GM12878 (cell line): Measurements from ENCODE around the gene ZNF792. TPM values are rescaled to one million over a fixed set of nuclear protein-coding genes. Genes with fewer than 3 reads are reported as not detected.

Experiments used
- ATAC-seq: fragments of 200-7000 bp; cut with Tn5 transposase; 3 replicates; pipeline ENCODE4 v1.9.1; 2020; ENCODE audit warnings: mild to moderate bottlenecking, moderate library complexity
- BruUV-seq: library from RNA; stranded (reverse); fragments of 400-500 nt; replicated peaks from 2 replicates; lab custom pipeline; 2021; lab: Mats Ljungman, UMichigan
- CTCF ChIA-PET: fragments of 300-600 bp; sonication (Branson Sonifier 250); formaldehyde crosslinking; extraction: SDS; loops from one replicate; lab custom pipeline; 2021; ENCODE audit warnings: inconsistent platforms; lab: Yijun Ruan, JAX
- POLR2A ChIA-PET: fragments of 350-600 bp; formaldehyde crosslinking; extraction: SDS; loops from one replicate; lab custom pipeline; 2021; ENCODE audit warnings: inconsistent platforms; lab: Charles Lee
- RAD21 ChIA-PET: fragments of 300-600 bp; sonication (Branson Sonifier 250); formaldehyde crosslinking; loops from one replicate; lab custom pipeline; 2023; ENCODE audit warnings: antibody characterized with exemption; ENCODE audit not compliant: unreplicated experiment; lab: Charles Lee
- SMC1A ChIA-PET: fragments of 300-600 bp; sonication (Branson Sonifier 250); formaldehyde crosslinking; loops from one replicate; lab custom pipeline; 2023; ENCODE audit not compliant: unreplicated experiment, uncharacterized antibody; lab: Charles Lee
- DNase-seq: peaks from one replicate; pipeline ENCODE4 v3.0.0-alpha.2; 2011; ENCODE audit warnings: low read depth, low spot score
- FAIRE-seq: peaks from 3 replicates; lab custom pipeline; 2011; peaks lifted over from hg19 to GRCh38; lab: Jason Lieb, UNC
- H2AFZ ChIP-seq: 2 replicates; pipeline ENCODE4 v1.6.0; 2011; ENCODE audit warnings: low read depth, low read length, control low read depth; ENCODE audit not compliant: control insufficient read depth
- H3K27ac ChIP-seq: 2 replicates; pipeline ENCODE4 v1.5.1; 2011; ENCODE audit warnings: control low read depth; ENCODE audit not compliant: control insufficient read depth, insufficient read depth
- H3K27me3 ChIP-seq, 2 experiments: replicated peaks in 1 of 2; 2 replicates each; pipeline versions ENCODE4 v1.6.0 to v1.6.1; 2011; ENCODE audit warnings: low read length in 1 of 2; ENCODE audit not compliant: control insufficient read depth in 2 of 2, insufficient read depth in 2 of 2
- H3K36me3 ChIP-seq, 2 experiments: 2 replicates each; pipeline ENCODE4 v1.5.1; 2011; ENCODE audit warnings: low read length in 1 of 2; ENCODE audit not compliant: control insufficient read depth in 2 of 2, insufficient read depth in 2 of 2
- H3K4me1 ChIP-seq: 2 replicates; pipeline ENCODE4 v1.6.1; 2011; ENCODE audit warnings: mild to moderate bottlenecking, low read length, moderate library complexity, mixed read lengths; ENCODE audit not compliant: control insufficient read depth, insufficient read depth
- H3K4me2 ChIP-seq: 2 replicates; pipeline ENCODE4 v1.6.0; 2011; ENCODE audit warnings: control low read depth; ENCODE audit not compliant: control insufficient read depth, insufficient read depth
- H3K4me3 ChIP-seq: fragments of 200-600 bp; sonication (generic); 2 replicates; pipeline ENCODE4 v1.5.1; 2016
- H3K79me2 ChIP-seq: 2 replicates; pipeline ENCODE4 v1.6.0; 2011; ENCODE audit warnings: low read length; ENCODE audit not compliant: control insufficient read depth, insufficient read depth
- H3K9ac ChIP-seq: 2 replicates; pipeline ENCODE4 v1.8.0; 2011; ENCODE audit warnings: low read length, control low read depth, mixed read lengths; ENCODE audit not compliant: control insufficient read depth, insufficient read depth
- H3K9me3 ChIP-seq: replicated peaks from 3 replicates; pipeline ENCODE4 v1.5.1; 2011; ENCODE audit warnings: mild to moderate bottlenecking, low read length; ENCODE audit not compliant: control insufficient read depth, insufficient read depth
- H4K20me1 ChIP-seq: 2 replicates; pipeline ENCODE4 v1.6.0; 2011; ENCODE audit not compliant: control insufficient read depth, insufficient read depth
- BMI1 ChIP-seq: fragments of 450-650 bp; IDR thresholded peaks from 2 replicates; pipeline ENCODE4 v1.6.1; 2016; ENCODE audit warnings: mild to moderate bottlenecking, moderate library complexity, borderline replicate concordance
- ELK1 ChIP-seq: IDR thresholded peaks from 2 replicates; pipeline ENCODE4 v1.6.1; 2012; ENCODE audit warnings: low read depth, low read length, improper control_type of control experiment
- HSF1 ChIP-seq: fragments of 150-350 bp; IDR thresholded peaks from 2 replicates; pipeline ENCODE4 v1.6.1; 2014; ENCODE audit warnings: mild to moderate bottlenecking, low read depth, low read length
- LARP7 ChIP-seq: fragments of 450-650 bp; IDR thresholded peaks from 2 replicates; pipeline ENCODE4 v1.6.1; 2017; ENCODE audit warnings: mild to moderate bottlenecking
- NBN ChIP-seq: fragments of 450-650 bp; IDR thresholded peaks from 2 replicates; pipeline ENCODE4 v1.6.1; 2016
- PAX8 ChIP-seq: fragments of 450-650 bp; IDR thresholded peaks from 2 replicates; pipeline ENCODE4 v1.6.1; 2017; ENCODE audit warnings: mild to moderate bottlenecking, moderate library complexity
- PKNOX1 ChIP-seq: fragments of 450-650 bp; IDR thresholded peaks from 2 replicates; pipeline ENCODE4 v1.6.1; 2016; ENCODE audit warnings: mild to moderate bottlenecking
- POLR2AphosphoS5 ChIP-seq: IDR thresholded peaks from 2 replicates; pipeline ENCODE4 v1.6.1; 2011; ENCODE audit warnings: mild to moderate bottlenecking, low read length, inconsistent platforms
- RAD51 ChIP-seq: fragments of 450-650 bp; IDR thresholded peaks from 2 replicates; pipeline ENCODE4 v1.6.1; 2016; ENCODE audit warnings: moderate library complexity, mild to moderate bottlenecking, inconsistent platforms
- RCOR1 ChIP-seq: conservative IDR thresholded peaks from 2 replicates; pipeline ENCODE4 v1.6.1; 2012; ENCODE audit warnings: low read depth, low read length, improper control_type of control experiment
- SRF ChIP-seq, 2 experiments: IDR thresholded peaks; 2 replicates each; pipeline ENCODE4 v1.6.1; 2011; ENCODE audit warnings: low read depth in 2 of 2, low read length in 2 of 2, mild to moderate bottlenecking in 1 of 2, moderate library complexity in 1 of 2
- TBL1XR1 ChIP-seq: IDR thresholded peaks from 2 replicates; pipeline ENCODE4 v1.6.1; 2012; ENCODE audit warnings: low read depth, low read length, improper control_type of control experiment
- YBX1 ChIP-seq: fragments of 450-650 bp; IDR thresholded peaks from 2 replicates; pipeline ENCODE4 v1.6.1; 2016; ENCODE audit warnings: antibody characterized with exemption
- ZNF687 ChIP-seq: fragments of 450-650 bp; IDR thresholded peaks from 2 replicates; pipeline ENCODE4 v1.6.1; 2017; ENCODE audit warnings: mild to moderate bottlenecking, moderate library complexity
- WGBS: methylation state at CpG from one replicate; pipeline ENCODE4 v1.1.6; 2016; ENCODE audit warnings: low lambda C conversion rate; ENCODE audit not compliant: insufficient replicate concordance, insufficient coverage; ENCODE audit errors: missing lambda C conversion rate; 5-methylcytosine and 5-hydroxymethylcytosine counted together
- in situ Hi-C: fragments of 300-500 bp; cut with MboI; formaldehyde crosslinking; loops from 9 replicates; pipeline ENCODE4 v1.14.3; 2018; ENCODE audit warnings: mixed read lengths
- intact Hi-C: fragments of 100-400 bp; cut with micrococcal nuclease; formaldehyde crosslinking; loops from one replicate; pipeline ENCODE4 v1.14.2; 2022; ENCODE audit not compliant: unreplicated experiment
- polyA plus RNA-seq, 11 experiments: library from polyadenylated mRNA; depleted of rRNA in 4 of 11; unstranded in 6 of 11; stranded (reverse) in 5 of 11; fragments of >200 nt; fragmentation: Nextera tagmentation in 4 of 11; fragmentation: Illumina TruSeq in 1 of 11; extraction: Ambion mirVana in 4 of 11; extraction: Trizol in 1 of 11; gene quantifications; 1 replicate in 1 of 11; 2 replicates in 10 of 11; pipeline versions ENCODE4 v1.2.1 to v1.2.3, GENCODE V29; 2011 to 2016; ENCODE audit warnings: inconsistent platforms in 2 of 11, missing spikeins in 2 of 11, low read depth in 1 of 11
- total RNA-seq, 4 experiments: library from RNA; depleted of rRNA in 3 of 4; stranded (reverse); fragments of >200 nt in 3 of 4; fragmentation: Illumina TruSeq in 1 of 4; extraction: Trizol in 1 of 4; gene quantifications; 2 replicates each; pipeline versions ENCODE4 v1.2.1 to v1.2.3, GENCODE V29; 2013 to 2021

Gene ZNF792
- total and polyA plus RNA-seq, 10 of the 15 experiments (the other 5 are each of a cell fraction or from before 2014, with no cell fraction given) = 0.53 to 4.8 (median 1.3) TPM

GRCh38 chr19:34926361-34926684, 37.7 kb downstream of the ZNF792 start (continued):
- TF ChIP-seq ZNF687 = no peak
- no peak for TF ChIP-seq YBX1
- TF ChIP-seq PAX8 = no peak
- TF ChIP-seq NBN = no peak
- TF ChIP-seq PKNOX1 = no peak
- no peak for TF ChIP-seq RAD51
- TF ChIP-seq, all 136 proteins: peak for 0

GRCh38 chr19:34925278-34925855, 38.7 kb downstream of the ZNF792 start:
- DNase-seq (no peak), FAIRE-seq (no peak), ATAC-seq (no peak)
- ChIA-PET SMC1A (no interaction called here), CTCF (no interaction called here), RAD21 (no interaction called here), POLR2A (no interaction called here)
- Histone ChIP-seq H3K36me3 (no peaks in the 10 kb centered on the region), H3K27ac (no peak overlapping the region), H3K4me2 (no peak overlapping the region), H3K9me3 (no peaks in the 10 kb centered on the region), H3K4me3 (no peak overlapping the region), H4K20me1 (no peaks in the 10 kb centered on the region), H2AFZ (no peak overlapping the region), H3K9ac (no peak overlapping the region), H3K4me1 (no peaks in the 10 kb centered on the region), H3K27me3 (no peaks in the 10 kb centered on the region), H3K79me2 (no peaks in the 10 kb centered on the region)
- intact Hi-C loops (no loop called here), in situ Hi-C loops (no loop called here)
- TF ChIP-seq HSF1 (no peak), SRF (IDR thresholded peaks at IDR 0.05; ENCODE audit: low read depth in 2 of 2, low read length in 2 of 2) (no peak), PAX8 (no peak), RCOR1 (no peak), BMI1 (no peak), LARP7 (no peak), ELK1 (no peak), TBL1XR1 (no peak), POLR2AphosphoS5 (no peak)
- WGBS = 82% methylated on average over 15 of the region's 15 CpGs
- BruUV-seq = no TSS peak
